GM10248 (cell line): ENCODE data around the gene GKN2.

ENCODE experiments used
- CTCF ChIA-PET: fragments of 300-600 bp; sonication (Branson Sonifier 250); formaldehyde crosslinking; extraction: SDS; loops from one replicate; lab custom pipeline; 2021; ENCODE audit warnings: antibody characterized with exemption; lab: Yijun Ruan, JAX
- POLR2A ChIA-PET: fragments of 350-650 bp; sonication (Branson Sonifier 250); formaldehyde crosslinking; extraction: SDS; loops from one replicate; lab custom pipeline; 2020; ENCODE audit warnings: antibody characterized with exemption; lab: Yijun Ruan, JAX
- DNase-seq: peaks from one replicate; pipeline ENCODE4 v3.0.0; 2012; ENCODE audit errors: extremely low spot score
- CTCF ChIP-seq: IDR thresholded peaks from 2 replicates; pipeline ENCODE4 v1.5.1; 2012; ENCODE audit warnings: mild to moderate bottlenecking, low read depth; ENCODE audit errors: extremely low read depth, missing control alignments, control extremely low read depth

The GKN2 gene

GRCh38 chr2:68948710-68949109 lies 4.0 kb downstream of the GKN2 start:
- no peak for DNase-seq
- CTCF ChIA-PET, result interaction anchor here (0.9 to 1.3 kb wide), 5 partner anchors 14 to 239 kb away, joined by 3 read pairs; no protein-coding TSS in a partner anchor
- no peak for TF ChIP-seq CTCF
- POLR2A ChIA-PET, result no interaction called here

GRCh38 chr2:68946117-68946516 lies 6.6 kb downstream of the GKN2 start:
- TF ChIP-seq CTCF, result no peak
- DNase-seq, result no peak
- POLR2A ChIA-PET, result no interaction called here
- CTCF ChIA-PET, result interaction anchor here (1.2 kb wide), 1 partner anchor 11 kb away, joined by 3 read pairs; no protein-coding TSS in a partner anchor

GRCh38 chr2:68943581-68944568 lies 8.8 kb downstream of the GKN2 start:
- ChIA-PET POLR2A (interaction anchor here (0.6 kb wide), 1 partner anchor 512 kb away, joined by 4 read pairs; no protein-coding TSS in a partner anchor), CTCF (interaction anchor here (0.9 to 3.8 kb wide), 48 partner anchors 9 to 621 kb away, joined by 3 to 55 read pairs (median 4); partner anchors contain the start of genes ARHGAP25, GKN2 and NFU1)
- peak; percentile 62 for TF ChIP-seq CTCF
- DNase-seq, result peak; percentile 55

- DNase-seq, result no peak
- ChIA-PET CTCF (interaction anchor here (0.7 to 3.8 kb wide), 40 partner anchors 10 to 527 kb away, joined by 3 to 55 read pairs (median 4); partner anchors contain the start of genes APLF, FBXO48, GKN2 and NFU1), POLR2A (no interaction called here)
- TF ChIP-seq CTCF, result no peak
Measured at GRCh38 chr2:68942827-68943226, 9.9 kb downstream of the GKN2 start.

- POLR2A ChIA-PET, result no interaction called here
- TF ChIP-seq CTCF, result no peak
- CTCF ChIA-PET, result no interaction called here
- no peak for DNase-seq
Measured at GRCh38 chr2:68940369-68940768, 12.3 kb downstream of the GKN2 start.

GRCh38 chr2:68939962-68940361 lies 12.7 kb downstream of the GKN2 start:
- DNase-seq, result no peak

More at GRCh38 chr2:68939962-68940361, 12.7 kb downstream of the GKN2 start:
- no peak for TF ChIP-seq CTCF
- POLR2A ChIA-PET, result no interaction called here
- CTCF ChIA-PET, result no interaction called here
